BJ (cell line): ENCODE results near the gene HCN3. TPM values are rescaled to one million over a fixed set of nuclear protein-coding genes. Genes with fewer than 3 reads are reported as not detected.

Experiments used
- CTCF ChIA-PET: fragments of 350-600 bp; formaldehyde crosslinking; extraction: SDS; loops from one replicate; lab custom pipeline; 2021; ENCODE audit warnings: antibody characterized with exemption, inconsistent platforms; lab: Yijun Ruan, JAX
- POLR2A ChIA-PET: fragments of 300-600 bp; sonication (Branson Sonifier 250); formaldehyde crosslinking; extraction: SDS; loops from one replicate; lab custom pipeline; 2021; ENCODE audit warnings: antibody characterized with exemption; lab: Charles Lee
- DNase-seq: peaks from one replicate; pipeline ENCODE4 v3.0.0-alpha.2; 2011; ENCODE audit warnings: low read depth
- H3K27me3 ChIP-seq: 2 replicates; pipeline ENCODE4 v1.6.0; 2011; ENCODE audit warnings: low read length; ENCODE audit not compliant: control insufficient read depth, insufficient read depth
- H3K36me3 ChIP-seq: 2 replicates; pipeline ENCODE4 v1.5.1; 2011; ENCODE audit warnings: low read length; ENCODE audit not compliant: control insufficient read depth, insufficient read depth
- H3K4me3 ChIP-seq: 2 replicates; pipeline ENCODE4 v1.5.1; 2011; ENCODE audit warnings: low read depth, mild to moderate bottlenecking, control low read depth, low read length
- polyA plus RNA-seq: library from polyadenylated mRNA; depleted of rRNA; stranded (reverse); fragments of >200 nt; gene quantifications from 2 replicates; pipeline ENCODE4 v1.2.3, GENCODE V29; 2011
- TF ChIP-seq, protein P1 (sequence below): IDR thresholded peaks from 2 replicates; pipeline ENCODE4 v1.5.1; 2011; ENCODE audit warnings: low read depth, mild to moderate bottlenecking, control low read depth, inconsistent platforms, low read length, moderate library complexity; ENCODE audit not compliant: insufficient read depth

HCN3 gene
- polyA plus RNA-seq, 1 experiment: 4.0 TPM

DNA sequence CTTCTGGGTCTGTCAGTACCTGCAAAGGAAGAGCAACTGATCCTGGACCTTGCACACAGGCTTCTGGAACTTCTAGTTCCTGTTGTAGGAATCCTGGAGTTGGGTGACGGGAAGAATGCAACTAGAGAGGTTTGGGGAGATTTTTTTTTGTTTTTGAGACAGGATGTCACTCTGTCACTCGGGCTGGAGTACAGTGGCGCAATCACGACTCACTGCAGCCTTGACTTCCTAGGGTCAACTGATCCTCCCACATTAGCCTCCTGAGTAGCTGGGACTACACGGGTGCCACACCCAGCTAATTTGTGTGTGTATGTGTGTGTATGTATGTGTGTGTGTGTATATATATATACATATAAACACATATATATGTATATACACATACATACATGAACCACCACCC lies 40.8 kb upstream of the HCN3 start:
- DNase-seq: no peak
- TF ChIP-seq, protein P1, sequence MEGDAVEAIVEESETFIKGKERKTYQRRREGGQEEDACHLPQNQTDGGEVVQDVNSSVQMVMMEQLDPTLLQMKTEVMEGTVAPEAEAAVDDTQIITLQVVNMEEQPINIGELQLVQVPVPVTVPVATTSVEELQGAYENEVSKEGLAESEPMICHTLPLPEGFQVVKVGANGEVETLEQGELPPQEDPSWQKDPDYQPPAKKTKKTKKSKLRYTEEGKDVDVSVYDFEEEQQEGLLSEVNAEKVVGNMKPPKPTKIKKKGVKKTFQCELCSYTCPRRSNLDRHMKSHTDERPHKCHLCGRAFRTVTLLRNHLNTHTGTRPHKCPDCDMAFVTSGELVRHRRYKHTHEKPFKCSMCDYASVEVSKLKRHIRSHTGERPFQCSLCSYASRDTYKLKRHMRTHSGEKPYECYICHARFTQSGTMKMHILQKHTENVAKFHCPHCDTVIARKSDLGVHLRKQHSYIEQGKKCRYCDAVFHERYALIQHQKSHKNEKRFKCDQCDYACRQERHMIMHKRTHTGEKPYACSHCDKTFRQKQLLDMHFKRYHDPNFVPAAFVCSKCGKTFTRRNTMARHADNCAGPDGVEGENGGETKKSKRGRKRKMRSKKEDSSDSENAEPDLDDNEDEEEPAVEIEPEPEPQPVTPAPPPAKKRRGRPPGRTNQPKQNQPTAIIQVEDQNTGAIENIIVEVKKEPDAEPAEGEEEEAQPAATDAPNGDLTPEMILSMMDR: no peak
- H3K4me3 ChIP-seq: no peak overlapping the region
- H3K27me3 ChIP-seq: no peaks in the 10 kb centered on the region
- H3K36me3 ChIP-seq: peaks cover 10% of the 10 kb centered on the region
- POLR2A ChIA-PET: no interaction called here
- CTCF ChIA-PET: interaction anchor here (0.6 to 2.4 kb wide), 3 partner anchors 14 to 117 kb away, joined by 3 to 8 read pairs (median 5); no protein-coding TSS in a partner anchor

DNA sequence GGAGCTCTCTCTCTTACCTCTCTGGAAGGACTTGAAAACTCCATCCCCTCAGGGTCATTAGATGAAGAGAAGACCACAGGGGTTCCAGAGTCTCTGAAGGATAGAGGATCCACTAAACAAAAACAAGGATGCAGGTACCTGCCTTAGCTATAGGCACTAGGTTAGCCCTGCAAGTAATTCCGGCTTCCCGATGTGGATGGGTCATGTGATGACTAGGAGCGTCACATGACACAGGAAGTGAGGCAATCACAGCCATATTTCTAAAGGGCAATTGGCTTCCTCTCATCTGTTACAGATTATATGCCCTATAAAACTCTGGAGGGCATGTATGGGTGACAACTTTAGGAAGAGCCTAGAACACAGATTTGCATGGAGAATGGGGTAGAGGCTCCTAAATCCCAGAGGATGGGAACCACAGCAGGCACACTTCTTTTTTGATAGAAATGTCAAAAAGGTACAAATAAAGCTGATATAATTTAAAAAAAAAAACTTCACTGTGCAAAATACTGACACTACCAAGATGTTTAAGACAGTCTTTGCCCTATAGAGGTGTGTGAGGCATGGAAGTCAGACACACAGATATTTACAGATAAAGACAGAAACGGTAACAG lies 36.1 kb upstream of the HCN3 start:
- DNase-seq: peak; percentile 75
- H3K27me3 ChIP-seq: no peaks in the 10 kb centered on the region
- TF ChIP-seq, protein P1: no peak
- ChIA-PET POLR2A (no interaction called here), CTCF (interaction anchor here (1.2 to 3.1 kb wide), 5 partner anchors 10 to 83 kb away, joined by 3 to 40 read pairs (median 5); partner anchors contain the start of gene THBS3)
- H3K36me3 ChIP-seq: peaks cover 9% of the 10 kb centered on the region
- H3K4me3 ChIP-seq: peak overlapping the region; percentile 25

DNA sequence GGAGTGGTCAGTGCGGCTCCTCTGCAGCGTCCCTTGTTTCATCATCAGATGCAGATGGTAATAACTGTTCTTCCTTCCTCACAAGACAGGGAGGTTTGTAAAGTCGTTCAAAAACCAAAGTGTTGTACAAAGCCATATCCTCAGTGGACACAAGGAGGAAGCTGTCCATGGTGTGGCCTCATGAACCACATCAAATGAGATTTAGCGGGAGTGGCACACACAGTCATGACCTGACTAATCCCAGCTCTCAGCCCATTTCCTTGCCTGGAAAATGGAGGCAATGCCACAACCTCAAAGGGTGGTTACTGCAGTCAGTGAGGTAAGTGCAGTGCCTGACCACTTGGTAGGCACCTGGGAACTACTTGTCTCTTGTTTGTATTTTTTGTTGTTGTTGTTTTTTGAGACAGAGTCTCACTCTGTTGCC lies 35.4 kb upstream of the HCN3 start:
- POLR2A ChIA-PET: no interaction called here
- H3K36me3 ChIP-seq: peaks cover 7% of the 10 kb centered on the region

DNA sequence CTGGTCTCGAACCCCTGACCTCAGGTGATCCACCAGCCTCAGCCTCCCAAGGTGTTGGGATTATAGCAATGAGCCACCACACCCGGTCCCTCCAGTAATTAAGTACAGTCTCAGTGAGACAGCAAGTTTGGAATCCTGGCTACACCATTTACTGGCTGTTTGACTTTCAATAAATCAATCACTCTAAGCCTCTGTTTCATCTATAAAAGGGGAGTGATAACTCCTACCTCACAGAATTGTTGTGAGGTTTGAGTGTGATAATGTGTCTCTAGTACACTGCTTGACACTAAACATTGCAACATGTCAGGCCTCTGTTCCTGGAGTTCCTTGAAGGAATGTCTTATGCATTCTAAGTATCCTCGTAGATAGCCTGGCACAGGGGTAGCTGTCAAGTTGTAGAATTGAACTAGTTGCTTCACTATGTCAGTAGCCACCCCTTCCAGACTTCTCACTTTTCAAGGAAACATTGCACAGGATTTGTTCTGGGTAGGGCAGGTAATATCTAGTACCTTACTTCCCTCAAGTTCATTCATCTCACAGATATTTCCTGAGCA lies 34.4 kb upstream of the HCN3 start:
- Histone ChIP-seq H3K27me3 (no peaks in the 10 kb centered on the region), H3K36me3 (peaks cover 8% of the 10 kb centered on the region), H3K4me3 (peak overlapping the region; percentile 53; the same call in 1 of the 2 replicates)
- TF ChIP-seq, protein P1: no peak
- DNase-seq: no peak
- CTCF ChIA-PET: interaction anchor here (0.7 to 3.1 kb wide), 3 partner anchors 8 to 350 kb away, joined by 3 to 40 read pairs (median 18); partner anchors contain the start of gene THBS3
- POLR2A ChIA-PET: no interaction called here

More for the DNA sequence above, 35.4 kb upstream of the HCN3 start:
- no peak for DNase-seq
- CTCF ChIA-PET: interaction anchor here (1.2 to 3.1 kb wide), 5 partner anchors 9 to 82 kb away, joined by 4 to 40 read pairs (median 6); partner anchors contain the start of gene THBS3
- Histone ChIP-seq H3K27me3 (no peaks in the 10 kb centered on the region), H3K4me3 (no peak overlapping the region)
- TF ChIP-seq, protein P1: no peak
